Gastrocnemius medialis (tissue), 4 donors: Measurements from ENCODE around the gene LTN1.

ENCODE experiments used
- POLR2A ChIP-seq, 2 donors: fragments of 450-650 bp; IDR thresholded peaks; one replicate each; pipeline ENCODE4 v1.6.1; 2017; ENCODE audit warnings: antibody characterized with exemption in 2 of 2, mild to moderate bottlenecking in 2 of 2, moderate library complexity in 2 of 2
- TF ChIP-seq, protein P1 (sequence below), 5 experiments: fragments of 450-650 bp in 3 of 5; fragments of 200-600 bp in 2 of 5; sonication (generic) in 2 of 5; IDR thresholded peaks in 4 of 5; conservative IDR thresholded peaks in 1 of 5; 1 replicate in 4 of 5; 2 replicates in 1 of 5; pipeline ENCODE4 v1.5.1; 2016 to 2019; ENCODE audit warnings: antibody characterized with exemption in 5 of 5, mild to moderate bottlenecking in 3 of 5, moderate library complexity in 3 of 5

DNA sequence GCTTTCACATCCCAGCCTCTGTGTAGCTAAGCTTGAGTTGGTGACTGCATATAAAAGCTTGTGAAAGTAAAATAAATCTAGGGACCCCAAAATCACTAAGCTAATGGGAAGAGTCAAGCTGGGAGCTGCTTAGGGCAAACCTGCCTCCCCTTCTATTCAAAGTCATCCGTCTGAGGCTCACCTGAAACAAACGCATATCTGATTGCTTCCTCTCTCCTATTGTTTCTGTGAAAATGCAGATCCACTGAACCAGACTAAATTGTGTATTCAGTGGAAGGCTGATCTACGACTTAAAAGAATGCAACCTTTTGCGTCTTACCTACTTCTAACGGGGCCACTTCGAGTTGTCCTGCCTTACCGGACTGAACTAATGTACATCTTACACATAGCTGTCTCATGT, 70.3 kb downstream of the LTN1 start:
- TF ChIP-seq, protein P1, sequence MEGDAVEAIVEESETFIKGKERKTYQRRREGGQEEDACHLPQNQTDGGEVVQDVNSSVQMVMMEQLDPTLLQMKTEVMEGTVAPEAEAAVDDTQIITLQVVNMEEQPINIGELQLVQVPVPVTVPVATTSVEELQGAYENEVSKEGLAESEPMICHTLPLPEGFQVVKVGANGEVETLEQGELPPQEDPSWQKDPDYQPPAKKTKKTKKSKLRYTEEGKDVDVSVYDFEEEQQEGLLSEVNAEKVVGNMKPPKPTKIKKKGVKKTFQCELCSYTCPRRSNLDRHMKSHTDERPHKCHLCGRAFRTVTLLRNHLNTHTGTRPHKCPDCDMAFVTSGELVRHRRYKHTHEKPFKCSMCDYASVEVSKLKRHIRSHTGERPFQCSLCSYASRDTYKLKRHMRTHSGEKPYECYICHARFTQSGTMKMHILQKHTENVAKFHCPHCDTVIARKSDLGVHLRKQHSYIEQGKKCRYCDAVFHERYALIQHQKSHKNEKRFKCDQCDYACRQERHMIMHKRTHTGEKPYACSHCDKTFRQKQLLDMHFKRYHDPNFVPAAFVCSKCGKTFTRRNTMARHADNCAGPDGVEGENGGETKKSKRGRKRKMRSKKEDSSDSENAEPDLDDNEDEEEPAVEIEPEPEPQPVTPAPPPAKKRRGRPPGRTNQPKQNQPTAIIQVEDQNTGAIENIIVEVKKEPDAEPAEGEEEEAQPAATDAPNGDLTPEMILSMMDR (IDR thresholded peaks at IDR 0.05 in 4 of 5, conservative IDR thresholded peaks at IDR 0.05 in 1 of 5), result no peak
- TF ChIP-seq POLR2A (IDR thresholded peaks at IDR 0.05), result no peak
